Gastroesophageal sphincter (tissue), 4 donors: ENCODE measurements around the gene SHISA7. TPM values are rescaled to one million over a fixed set of nuclear protein-coding genes. Genes with fewer than 3 reads are reported as not detected.

ENCODE experiments used
- ATAC-seq: fragments of 150-250 bp; one replicate; pipeline ENCODE4 v1.9.1; 2016; ENCODE audit warnings: mild to moderate bottlenecking, moderate library complexity
- H3K27ac ChIP-seq, 4 donors: fragments of 200-600 bp; sonication (generic) in 3 of 4; 1 replicate in 3 of 4; 2 replicates in 1 of 4; pipeline ENCODE4 v1.5.1; 2016 to 2019
- H3K27me3 ChIP-seq: fragments of 200-600 bp; sonication (generic); one replicate; pipeline ENCODE4 v1.5.1; 2019
- H3K36me3 ChIP-seq, 2 donors: fragments of 200-600 bp; sonication (generic); one replicate each; pipeline ENCODE4 v1.5.1; 2019; ENCODE audit warnings: control low read depth in 1 of 2
- H3K4me1 ChIP-seq, 3 donors: fragments of 200-600 bp; sonication (generic); 1 replicate in 2 of 3; 2 replicates in 1 of 3; pipeline ENCODE4 v1.5.1; 2016 to 2019; ENCODE audit warnings: control low read depth in 2 of 3
- H3K4me3 ChIP-seq, 2 donors: fragments of 200-600 bp; sonication (generic); one replicate each; pipeline ENCODE4 v1.5.1; 2019; ENCODE audit warnings: mild to moderate bottlenecking in 1 of 2, moderate library complexity in 1 of 2
- H3K9me3 ChIP-seq, 3 donors: fragments of 200-600 bp; sonication (generic); one replicate each; pipeline ENCODE4 v1.5.1; 2017 to 2019; ENCODE audit warnings: control low read depth in 2 of 3
- EP300 ChIP-seq: sonication (generic); formaldehyde crosslinking; IDR thresholded peaks from one replicate; pipeline ENCODE4 v1.6.1; 2017; ENCODE audit warnings: antibody characterized with exemption, mild to moderate bottlenecking
- POLR2A ChIP-seq, 2 donors: fragments of 450-650 bp; IDR thresholded peaks; one replicate each; pipeline ENCODE4 v1.6.1; 2017; ENCODE audit warnings: antibody characterized with exemption in 2 of 2, mild to moderate bottlenecking in 2 of 2, moderate library complexity in 1 of 2
- POLR2AphosphoS5 ChIP-seq: sonication (generic); formaldehyde crosslinking; IDR thresholded peaks from one replicate; pipeline ENCODE4 v1.6.1; 2017; ENCODE audit warnings: antibody characterized with exemption
- WGBS, 2 donors: methylation state at CpG; one replicate each; pipeline ENCODE4 v1.1.5; 2018; ENCODE audit warnings: low coverage in 1 of 2; 5-methylcytosine and 5-hydroxymethylcytosine counted together
- total RNA-seq, 4 donors: library from RNA; depleted of rRNA; stranded (reverse); fragments of >200 nt; gene quantifications; one replicate each; pipeline ENCODE4 v1.1.0, GENCODE V29; 2016
- TF ChIP-seq, protein P1 (sequence below), 4 experiments: fragments of 200-600 bp in 2 of 4; fragments of 450-650 bp in 2 of 4; sonication (generic) in 1 of 4; IDR thresholded peaks; one replicate each; pipeline ENCODE4 v1.5.1; 2017 to 2019; ENCODE audit warnings: antibody characterized with exemption in 4 of 4, mild to moderate bottlenecking in 2 of 4, moderate library complexity in 2 of 4

SHISA7 gene
- total RNA-seq, 4 donors from 2014 or later = not detected

DNA sequence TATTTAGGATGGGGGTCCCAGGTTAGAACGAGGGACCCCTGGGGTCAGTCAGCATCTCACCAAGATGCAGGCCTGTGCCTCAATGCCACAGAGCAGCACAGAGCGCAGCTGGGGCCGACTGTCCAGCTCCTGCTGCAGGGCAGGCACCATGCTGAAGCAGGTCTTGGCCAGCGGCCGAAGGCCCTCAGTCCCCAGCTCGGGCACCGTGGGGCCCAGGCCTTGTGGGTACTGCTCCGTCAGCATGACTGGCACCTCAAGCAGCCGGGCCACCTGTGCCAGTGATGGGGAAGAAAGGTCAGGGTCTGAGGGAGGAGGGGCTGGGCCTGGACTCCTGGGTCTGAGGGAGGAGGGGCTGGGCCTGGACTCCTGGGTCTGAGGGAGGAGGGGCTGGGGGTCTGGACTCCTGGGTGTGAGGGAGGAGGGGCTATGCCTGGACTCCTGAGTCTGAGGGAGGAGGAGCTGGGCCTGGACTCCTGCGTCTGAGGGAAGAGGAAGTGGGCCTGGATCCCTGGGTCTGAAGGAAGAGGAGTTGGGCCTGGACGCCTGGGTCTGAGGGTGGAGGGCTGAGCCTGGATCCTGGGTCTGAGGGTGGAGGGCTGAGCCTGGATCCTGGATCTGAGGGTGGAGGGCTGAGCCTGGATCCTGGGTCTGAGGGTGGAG lies 12.6 kb upstream of the SHISA7 start:
- TF ChIP-seq, protein P1, sequence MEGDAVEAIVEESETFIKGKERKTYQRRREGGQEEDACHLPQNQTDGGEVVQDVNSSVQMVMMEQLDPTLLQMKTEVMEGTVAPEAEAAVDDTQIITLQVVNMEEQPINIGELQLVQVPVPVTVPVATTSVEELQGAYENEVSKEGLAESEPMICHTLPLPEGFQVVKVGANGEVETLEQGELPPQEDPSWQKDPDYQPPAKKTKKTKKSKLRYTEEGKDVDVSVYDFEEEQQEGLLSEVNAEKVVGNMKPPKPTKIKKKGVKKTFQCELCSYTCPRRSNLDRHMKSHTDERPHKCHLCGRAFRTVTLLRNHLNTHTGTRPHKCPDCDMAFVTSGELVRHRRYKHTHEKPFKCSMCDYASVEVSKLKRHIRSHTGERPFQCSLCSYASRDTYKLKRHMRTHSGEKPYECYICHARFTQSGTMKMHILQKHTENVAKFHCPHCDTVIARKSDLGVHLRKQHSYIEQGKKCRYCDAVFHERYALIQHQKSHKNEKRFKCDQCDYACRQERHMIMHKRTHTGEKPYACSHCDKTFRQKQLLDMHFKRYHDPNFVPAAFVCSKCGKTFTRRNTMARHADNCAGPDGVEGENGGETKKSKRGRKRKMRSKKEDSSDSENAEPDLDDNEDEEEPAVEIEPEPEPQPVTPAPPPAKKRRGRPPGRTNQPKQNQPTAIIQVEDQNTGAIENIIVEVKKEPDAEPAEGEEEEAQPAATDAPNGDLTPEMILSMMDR (IDR thresholded peaks at IDR 0.05) = no peak
- no peak for TF ChIP-seq EP300
- no peak for TF ChIP-seq POLR2A (IDR thresholded peaks at IDR 0.05)
- TF ChIP-seq POLR2AphosphoS5 = no peak
- Histone ChIP-seq H3K4me1 (peaks cover 0 to 50% (median 18%) of the 10 kb centered on the region in 3 donors), H3K9me3 (no peaks in the 10 kb centered on the region), H3K27ac (no peak overlapping the region), H3K4me3 (no peak overlapping the region), H3K36me3 (peaks cover 0 to 26% of the 10 kb centered on the region in 2 donors), H3K27me3 (peaks cover 24% of the 10 kb centered on the region)
- ATAC-seq = no peak
- WGBS, 2 donors = 70 to 75% methylated on average over 2 to 3 of the region's 11 CpGs

DNA sequence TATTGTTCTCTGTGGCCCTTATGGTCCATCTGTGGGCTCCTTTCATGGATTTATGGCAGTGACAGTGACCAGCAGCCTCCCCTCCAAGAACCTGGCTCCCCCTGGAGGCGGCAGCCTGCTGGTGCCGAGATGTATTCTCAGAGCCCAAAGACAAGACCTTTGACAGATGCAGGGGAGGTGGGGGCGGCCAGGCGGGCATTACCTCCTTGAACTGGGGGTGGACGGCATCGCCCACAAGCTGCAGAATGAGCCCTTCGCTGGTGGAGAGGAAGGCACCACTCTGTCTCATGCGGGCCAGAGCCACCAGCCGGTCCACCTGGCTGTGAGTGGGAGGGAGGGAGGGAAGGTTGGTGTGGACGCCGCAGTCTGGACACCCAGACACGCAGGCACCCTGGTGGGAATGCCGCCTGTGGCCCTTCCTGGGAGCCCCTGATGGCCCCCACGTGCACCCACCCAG lies 11.7 kb upstream of the SHISA7 start:
- H3K4me3 ChIP-seq = no peak overlapping the region
- ATAC-seq = no peak
- no CpG with 5 or more reads among the region's 14 CpGs for WGBS, 2 donors
- H3K9me3 ChIP-seq = no peaks in the 10 kb centered on the region
- H3K4me1 ChIP-seq = peaks cover 0 to 41% (median 14%) of the 10 kb centered on the region in 3 donors
- H3K27ac ChIP-seq = no peak overlapping the region
- peaks cover 0 to 26% of the 10 kb centered on the region in 2 donors for H3K36me3 ChIP-seq
- TF ChIP-seq POLR2A (IDR thresholded peaks at IDR 0.05) = no peak
- TF ChIP-seq EP300 = no peak
- no peak for TF ChIP-seq POLR2AphosphoS5
- TF ChIP-seq, protein P1 (IDR thresholded peaks at IDR 0.05) = peak in 3 of 4 experiments; percentile 29 to 58 (median 48)
- peaks cover 30% of the 10 kb centered on the region for H3K27me3 ChIP-seq

DNA sequence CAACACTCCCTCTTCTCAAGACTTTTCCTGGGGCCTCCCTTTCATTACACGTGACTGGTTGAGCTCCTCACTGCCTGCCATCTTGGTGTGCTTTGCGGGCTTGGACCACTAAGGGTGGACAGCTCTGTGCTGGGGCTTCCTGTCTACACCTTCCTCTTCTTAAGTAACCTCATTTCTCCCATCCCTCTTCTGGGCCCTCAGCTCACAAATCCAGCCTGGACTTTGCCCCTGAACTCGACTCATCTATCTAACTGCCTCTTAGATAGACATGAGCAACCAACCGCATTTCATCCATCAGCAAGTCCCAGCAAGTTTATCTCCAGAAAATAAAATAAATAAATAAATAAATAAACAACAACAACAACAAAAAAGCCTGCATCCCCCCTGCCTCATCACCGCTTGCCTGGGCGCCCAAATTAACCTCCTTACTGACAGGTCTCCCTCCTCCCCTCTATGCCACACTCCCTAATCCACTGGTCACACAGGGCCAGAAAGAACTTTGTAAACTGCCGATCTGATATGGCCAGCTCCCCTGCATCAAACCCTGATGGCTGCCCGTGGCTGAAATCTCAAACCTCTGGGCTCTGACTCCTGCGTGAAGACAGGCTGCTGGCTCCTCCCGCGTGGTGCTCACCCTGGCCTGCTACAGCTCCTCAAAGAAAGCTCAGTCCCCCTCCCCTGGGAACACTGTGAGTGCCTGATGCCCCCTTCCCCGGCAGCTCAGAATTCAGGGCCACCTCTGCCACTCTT lies 10.6 kb upstream of the SHISA7 start:
- no peak overlapping the region for H3K4me3 ChIP-seq
- H3K4me1 ChIP-seq = peaks cover 0 to 29% (median 14%) of the 10 kb centered on the region in 3 donors
- H3K27ac ChIP-seq = no peak overlapping the region
- WGBS, 2 donors = 92 to 94% methylated on average over 8 to 10 of the region's 12 CpGs
- peaks cover 40% of the 10 kb centered on the region for H3K27me3 ChIP-seq
- peaks cover 0 to 26% of the 10 kb centered on the region in 2 donors for H3K36me3 ChIP-seq
- ATAC-seq = no peak
- no peaks in the 10 kb centered on the region for H3K9me3 ChIP-seq
- TF ChIP-seq EP300 (no peak), POLR2AphosphoS5 (no peak), POLR2A (IDR thresholded peaks at IDR 0.05) (no peak)
- TF ChIP-seq, protein P1 (IDR thresholded peaks at IDR 0.05) = no peak

DNA sequence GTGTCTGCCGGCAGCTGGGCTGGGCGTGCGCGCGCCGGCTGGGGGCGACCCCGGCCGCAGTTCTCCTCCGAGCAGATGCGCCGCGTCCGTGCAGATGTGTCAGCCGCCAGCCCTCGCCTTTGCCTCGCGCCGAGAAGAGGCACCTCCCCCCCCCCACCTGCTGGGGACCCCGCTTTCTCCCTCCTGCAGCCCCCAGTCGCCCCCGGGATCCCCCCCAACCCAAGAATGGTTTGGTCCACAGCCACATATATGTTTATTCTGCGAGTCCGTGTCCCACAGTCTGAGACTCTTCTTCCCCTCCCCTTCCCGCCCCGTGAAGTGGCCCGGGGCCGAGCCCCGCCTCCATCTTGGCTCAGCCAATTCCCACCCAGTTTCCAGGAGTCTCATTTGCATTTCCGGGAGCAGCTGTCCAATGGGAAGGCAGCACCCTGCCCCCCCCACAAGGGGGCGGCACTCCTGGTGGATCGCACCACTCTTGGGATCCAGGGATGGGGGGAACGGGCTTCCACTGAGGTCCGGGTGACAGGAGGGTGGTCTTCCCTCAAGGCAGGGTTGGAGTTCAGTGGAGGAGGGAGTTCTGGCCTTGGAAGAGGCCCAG lies 9.7 kb upstream of the SHISA7 start:
- peaks cover 0 to 26% of the 10 kb centered on the region in 2 donors for H3K36me3 ChIP-seq
- H3K9me3 ChIP-seq = no peaks in the 10 kb centered on the region
- no peak for TF ChIP-seq POLR2A (IDR thresholded peaks at IDR 0.05)
- no peak for TF ChIP-seq EP300
- no peak for TF ChIP-seq POLR2AphosphoS5
- TF ChIP-seq, protein P1 (IDR thresholded peaks at IDR 0.05) = no peak
- H3K27ac ChIP-seq = no peak overlapping the region
- H3K4me1 ChIP-seq = peaks cover 0 to 25% (median 14%) of the 10 kb centered on the region in 3 donors
- H3K27me3 ChIP-seq = peaks cover 40% of the 10 kb centered on the region
- peak; percentile 79 for ATAC-seq
- WGBS, 2 donors = no CpG with 5 or more reads among the region's 34 CpGs
- H3K4me3 ChIP-seq = peak overlapping the region in 1 of 2 donors; percentile 33
